K562 (cell line): ENCODE data around the gene CLDN1. TPM values are rescaled to one million over a fixed set of nuclear protein-coding genes. Genes with fewer than 3 reads are reported as not detected.

Experiments used
- ATAC-seq: fragments of 200-7000 bp; cut with Tn5 transposase; 3 replicates; pipeline ENCODE4 v1.9.1; 2020; ENCODE audit warnings: moderate library complexity
- BruUV-seq: library from RNA; stranded (reverse); fragments of 400-500 nt; replicated peaks from 2 replicates; lab custom pipeline; 2021; lab: Mats Ljungman, UMichigan
- CTCF ChIA-PET: fragments of 300-600 bp; formaldehyde crosslinking; extraction: SDS; loops from one replicate; lab custom pipeline; 2021; ENCODE audit warnings: low intra/inter-chr PET ratio; lab: Yijun Ruan, JAX
- POLR2A ChIA-PET: fragments of 300-600, 350-650 bp; sonication (Branson Sonifier 250); formaldehyde crosslinking; extraction: SDS; loops from one replicate; lab custom pipeline; 2021; ENCODE audit warnings: antibody characterized with exemption, inconsistent platforms; lab: Yijun Ruan, JAX
- DNase-seq, 4 experiments: peaks; one replicate each; pipeline versions ENCODE4 v3.0.0 to v3.0.0-alpha.2; 2011 to 2018; ENCODE audit warnings: low spot score in 3 of 4, mixed read lengths in 3 of 4; ENCODE audit errors: extremely low read depth in 1 of 4
- FAIRE-seq: peaks from 2 replicates; lab custom pipeline; 2011; peaks lifted over from hg19 to GRCh38; lab: Jason Lieb, UNC
- H2AFZ ChIP-seq: 2 replicates; pipeline ENCODE4 v1.6.0; 2011; ENCODE audit warnings: low read depth, low read length, control low read depth, inconsistent platforms
- H3K27ac ChIP-seq: fragments of 200-600 bp; 3 replicates; pipeline ENCODE4 v1.8.0; 2011; ENCODE audit warnings: low read depth, mild to moderate bottlenecking, control low read depth, inconsistent platforms, low read length, moderate library complexity, mixed read lengths; ENCODE audit errors: extremely low read depth
- H3K27me3 ChIP-seq, 2 experiments: fragments of 300-600 bp in 1 of 2; 2 replicates in 1 of 2; 3 replicates in 1 of 2; pipeline versions ENCODE4 v1.6.0 to v1.8.0; 2011; ENCODE audit warnings: inconsistent platforms in 2 of 2, low read length in 2 of 2, mild to moderate bottlenecking in 1 of 2, mixed read lengths in 1 of 2, moderate library complexity in 1 of 2; ENCODE audit not compliant: control insufficient read depth in 2 of 2, insufficient read depth in 2 of 2
- H3K36me3 ChIP-seq: fragments of 300-600 bp; 3 replicates; pipeline ENCODE4 v1.8.0; 2011; ENCODE audit warnings: mild to moderate bottlenecking, low read length, inconsistent platforms; ENCODE audit not compliant: control insufficient read depth, insufficient read depth
- H3K4me1 ChIP-seq, 2 experiments: fragments of 200-600 bp in 1 of 2; replicated peaks in 1 of 2; 2 replicates in 1 of 2; 3 replicates in 1 of 2; pipeline versions ENCODE4 v1.5.1 to v1.8.0; 2011; ENCODE audit warnings: inconsistent platforms in 2 of 2, low read length in 2 of 2, mild to moderate bottlenecking in 1 of 2, mixed read lengths in 1 of 2, moderate library complexity in 1 of 2; ENCODE audit not compliant: control insufficient read depth in 2 of 2, insufficient read depth in 2 of 2
- H3K4me2 ChIP-seq: 2 replicates; pipeline ENCODE4 v1.6.1; 2011; ENCODE audit warnings: low read length, control low read depth, inconsistent platforms, mixed read lengths; ENCODE audit not compliant: insufficient read depth
- H3K4me3 ChIP-seq: fragments of 200-600 bp; sonication (generic), shearing (Covaris generic); 2 replicates; pipeline ENCODE4 v1.5.1; 2016; ENCODE audit warnings: control low read depth, inconsistent platforms
- H3K79me2 ChIP-seq: fragments of 200-600 bp; 3 replicates; pipeline ENCODE4 v1.8.0; 2011; ENCODE audit warnings: low read length, inconsistent platforms; ENCODE audit not compliant: control insufficient read depth, insufficient read depth
- H3K9ac ChIP-seq, 2 experiments: 2 replicates each; pipeline versions ENCODE4 v1.6.0 to v1.6.1; 2011; ENCODE audit warnings: low read depth in 2 of 2, low read length in 2 of 2, control low read depth in 1 of 2, inconsistent platforms in 1 of 2, mild to moderate bottlenecking in 1 of 2, mixed read lengths in 1 of 2; ENCODE audit not compliant: insufficient read depth in 1 of 2
- H3K9me1 ChIP-seq: one replicate; pipeline ENCODE4 v1.6.0; 2011; ENCODE audit warnings: inconsistent platforms, mild to moderate bottlenecking, low read length, moderate library complexity; ENCODE audit not compliant: control insufficient read depth, insufficient read depth
- H3K9me3 ChIP-seq: replicated peaks from 2 replicates; pipeline ENCODE4 v1.5.1; 2011; ENCODE audit warnings: low read depth, low read length, inconsistent platforms; ENCODE audit not compliant: control insufficient read depth, insufficient read depth
- H4K20me1 ChIP-seq: replicated peaks from 2 replicates; pipeline ENCODE4 v1.6.1; 2011; ENCODE audit warnings: low read length, inconsistent platforms, mixed read lengths; ENCODE audit not compliant: control insufficient read depth, insufficient read depth
- CGGBP1 ChIP-seq: fragments of 250-450 bp; sonication (Bioruptor Pico); IDR thresholded peaks from 2 replicates; pipeline ENCODE4 v1.9.0; 2021; ENCODE audit warnings: mild to moderate bottlenecking
- ILK ChIP-seq: fragments of 450-650 bp; IDR thresholded peaks from 2 replicates; pipeline ENCODE4 v1.6.1; 2016; ENCODE audit warnings: missing genetic modification characterization, low read depth, mild to moderate bottlenecking, missing compliant biosample characterization, moderate library complexity, borderline replicate concordance
- MLLT1 ChIP-seq, 2 experiments: fragments of 450-650 bp; IDR thresholded peaks; 2 replicates each; pipeline ENCODE4 v1.6.1; 2016
- PRPF4 ChIP-seq: fragments of 200-400 bp; formaldehyde crosslinking; IDR thresholded peaks from one replicate; pipeline ENCODE4 v1.6.1; 2017; ENCODE audit warnings: low read length, low read depth, mild to moderate bottlenecking; ENCODE audit not compliant: insufficient read depth, poor library complexity, severe bottlenecking
- SREBF1 ChIP-seq: fragments of 150-350 bp; IDR thresholded peaks from 2 replicates; pipeline ENCODE4 v1.6.1; 2014; ENCODE audit warnings: antibody characterized with exemption, low read depth, low read length, borderline replicate concordance
- TBP ChIP-seq: optimal IDR thresholded peaks from 2 replicates; pipeline ENCODE3; 2011; ENCODE audit warnings: low read depth, low read length, improper control_type of control experiment
- TEAD2 ChIP-seq: fragments of 450-650 bp; IDR thresholded peaks from 2 replicates; pipeline ENCODE4 v1.6.1; 2016; ENCODE audit warnings: missing genetic modification characterization, control low read depth, missing compliant biosample characterization
- ZNF124 ChIP-seq: sonication (generic); formaldehyde crosslinking; IDR thresholded peaks from 2 replicates; pipeline ENCODE4 v1.8.1; 2022; ENCODE audit warnings: missing genetic modification reagents
- ZNF263 ChIP-seq: sonication (generic); formaldehyde crosslinking; IDR thresholded peaks from 2 replicates; pipeline ENCODE4 v1.8.0; 2022; ENCODE audit warnings: mild to moderate bottlenecking, missing genetic modification reagents, borderline replicate concordance
- ZNF274 ChIP-seq: IDR thresholded peaks from 2 replicates; pipeline ENCODE4 v1.6.1; 2011; ENCODE audit warnings: low read depth, mild to moderate bottlenecking, low read length, moderate library complexity, borderline replicate concordance
- ZNF3 ChIP-seq: fragments of 250-450 bp; sonication (Bioruptor Pico); IDR thresholded peaks from 2 replicates; pipeline ENCODE4 v1.5.0; 2021; ENCODE audit warnings: mild to moderate bottlenecking, moderate library complexity
- WGBS: fragments of 100-300 bp; shearing (Covaris generic); methylation state at CpG from one replicate; pipeline ENCODE4 v1.1.6; 2016; ENCODE audit warnings: low coverage, mixed read lengths; ENCODE audit not compliant: insufficient coverage; ENCODE audit errors: missing lambda C conversion rate; 5-methylcytosine and 5-hydroxymethylcytosine counted together
- in situ Hi-C: fragments of 300-500 bp; cut with MboI; formaldehyde crosslinking; loops from 4 replicates; pipeline ENCODE4 v1.15.0; 2018; ENCODE audit warnings: inconsistent platforms, mixed read lengths
- intact Hi-C: fragments of 100-400 bp; cut with micrococcal nuclease; formaldehyde crosslinking; loops from 2 replicates; pipeline ENCODE4 v1.14.2; 2022
- polyA plus RNA-seq, 8 experiments: library from polyadenylated mRNA; depleted of rRNA in 4 of 8; stranded (reverse) in 5 of 8; unstranded in 3 of 8; fragments of >200 nt; fragmentation: Nextera tagmentation in 2 of 8; fragmentation: Illumina TruSeq in 1 of 8; extraction: Ambion mirVana in 2 of 8; extraction: Trizol in 1 of 8; gene quantifications; 2 replicates each; pipeline versions ENCODE4 v1.2.1 to v1.2.3, GENCODE V29; 2011 to 2014; ENCODE audit warnings: inconsistent platforms in 1 of 8, missing spikeins in 1 of 8
- total RNA-seq, 7 experiments: library from RNA; depleted of rRNA in 6 of 7; stranded (reverse); fragments of >200 nt in 6 of 7; fragmentation: Illumina TruSeq in 2 of 7; extraction: Trizol in 2 of 7; gene quantifications; 2 replicates each; pipeline versions ENCODE4 v1.2.1 to v1.2.3, GENCODE V29; 2011 to 2021; ENCODE audit warnings: low replicate concordance in 1 of 7
- TF ChIP-seq, protein P1 (sequence below): fragments of 250-450 bp; sonication (Bioruptor Pico); IDR thresholded peaks from 2 replicates; pipeline ENCODE4 v1.4.0; 2020; ENCODE audit warnings: borderline replicate concordance
- TF ChIP-seq, protein P2 (sequence below): sonication (generic); formaldehyde crosslinking; IDR thresholded peaks from 2 replicates; pipeline ENCODE4 v1.8.0; 2022; ENCODE audit warnings: mild to moderate bottlenecking, missing genetic modification reagents

CLDN1 gene
- total and polyA plus RNA-seq, 9 of the 15 experiments (the other 6 are each of a cell fraction or from before 2014, with no cell fraction given): 0.16 TPM; not detected in 8

DNA sequence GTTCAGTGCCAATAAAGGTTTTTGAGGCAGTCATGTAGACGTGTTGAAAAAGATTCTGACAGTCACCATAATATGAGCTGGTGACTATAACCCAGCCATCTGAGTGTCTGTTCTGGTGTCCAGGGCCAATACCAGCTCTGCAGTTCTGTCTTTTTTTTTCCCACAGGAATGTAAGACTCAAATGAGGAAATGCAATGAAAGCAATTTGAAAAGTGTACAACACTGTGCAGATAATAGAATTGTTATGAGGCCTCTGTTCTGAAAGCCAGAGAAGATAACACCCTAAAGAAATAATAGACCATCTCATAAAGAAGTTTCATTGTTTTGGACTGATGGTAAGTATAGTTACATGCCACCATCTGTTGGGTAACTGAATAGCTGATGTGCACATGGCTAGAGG is 57.1 kb downstream of the CLDN1 start:
- FAIRE-seq (no peak), ATAC-seq (no peak), DNase-seq (no peak)
- TF ChIP-seq MLLT1 (IDR thresholded peaks at IDR 0.05): no peak
- H3K27me3 ChIP-seq: no peaks in the 10 kb centered on the region
- CTCF ChIA-PET: no interaction called here
- POLR2A ChIA-PET: no interaction called here
- no peak overlapping the region for H3K27ac ChIP-seq
- H2AFZ ChIP-seq: no peak overlapping the region
- H3K4me2 ChIP-seq: no peak overlapping the region
- H3K9ac ChIP-seq: no peak overlapping the region
- 0% methylated on average over 1 of the region's 1 CpG for WGBS
- no TSS peak for BruUV-seq
- H3K4me3 ChIP-seq: no peak overlapping the region
- H4K20me1 ChIP-seq: no peaks in the 10 kb centered on the region
- no peaks in the 10 kb centered on the region for H3K79me2 ChIP-seq
- no peaks in the 10 kb centered on the region for H3K36me3 ChIP-seq
- in situ Hi-C loops: no loop called here
- H3K9me3 ChIP-seq: no peaks in the 10 kb centered on the region
- H3K9me1 ChIP-seq: no peaks in the 10 kb centered on the region
- intact Hi-C loops: no loop called here
- H3K4me1 ChIP-seq: no peaks in the 10 kb centered on the region

DNA sequence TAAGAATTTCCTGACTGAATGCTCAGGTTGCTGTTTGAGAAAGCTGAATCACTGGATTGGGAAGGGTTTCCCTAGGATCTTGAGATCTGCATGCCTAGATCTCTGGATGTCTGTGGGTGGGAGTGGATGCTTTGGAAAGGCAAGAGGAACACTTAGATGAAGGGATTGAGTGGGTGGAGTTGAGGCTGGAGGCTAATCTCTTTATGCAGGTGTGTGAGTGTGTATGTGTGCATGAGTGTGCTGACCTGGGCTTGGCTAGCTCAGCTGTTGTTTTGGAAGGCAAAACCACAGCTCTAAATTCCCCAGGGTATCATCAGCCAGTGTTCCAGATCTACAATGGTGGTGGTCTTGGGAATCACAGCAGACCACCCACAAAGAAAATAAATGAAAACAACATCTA is 60.5 kb downstream of the CLDN1 start:
- no peak for DNase-seq
- intact Hi-C loops: no loop called here
- Histone ChIP-seq H3K4me2 (no peak overlapping the region), H3K4me1 (no peaks in the 10 kb centered on the region), H3K9me1 (no peaks in the 10 kb centered on the region), H3K27me3 (no peaks in the 10 kb centered on the region), H3K9ac (no peak overlapping the region), H2AFZ (no peak overlapping the region), H3K79me2 (no peaks in the 10 kb centered on the region), H3K4me3 (no peak overlapping the region), H3K36me3 (no peaks in the 10 kb centered on the region), H3K9me3 (no peaks in the 10 kb centered on the region), H4K20me1 (no peaks in the 10 kb centered on the region), H3K27ac (no peak overlapping the region)
- no peak for ATAC-seq
- FAIRE-seq: no peak
- POLR2A ChIA-PET: no interaction called here
- no TSS peak for BruUV-seq
- CTCF ChIA-PET: no interaction called here
- in situ Hi-C loops: no loop called here
- TF ChIP-seq TBP (no peak), ZNF263 (no peak), PRPF4 (no peak), TEAD2 (tag) (no peak), ILK (tag) (no peak), CGGBP1 (CRISPR knock-in tag) (no peak), ZNF274 (no peak), ZNF124 (CRISPR knock-in tag) (no peak), ZNF3 (CRISPR knock-in tag) (no peak), SREBF1 (no peak)
- TF ChIP-seq, protein P1, sequence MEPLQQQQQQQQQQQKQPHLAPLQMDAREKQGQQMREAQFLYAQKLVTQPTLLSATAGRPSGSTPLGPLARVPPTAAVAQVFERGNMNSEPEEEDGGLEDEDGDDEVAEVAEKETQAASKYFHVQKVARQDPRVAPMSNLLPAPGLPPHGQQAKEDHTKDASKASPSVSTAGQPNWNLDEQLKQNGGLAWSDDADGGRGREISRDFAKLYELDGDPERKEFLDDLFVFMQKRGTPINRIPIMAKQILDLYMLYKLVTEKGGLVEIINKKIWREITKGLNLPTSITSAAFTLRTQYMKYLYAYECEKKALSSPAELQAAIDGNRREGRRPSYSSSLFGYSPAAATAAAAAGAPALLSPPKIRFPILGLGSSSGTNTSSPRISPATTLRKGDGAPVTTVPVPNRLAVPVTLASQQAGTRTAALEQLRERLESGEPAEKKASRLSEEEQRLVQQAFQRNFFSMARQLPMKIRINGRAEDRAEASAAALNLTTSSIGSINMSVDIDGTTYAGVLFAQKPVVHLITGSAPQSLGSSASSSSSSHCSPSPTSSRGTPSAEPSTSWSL (CRISPR knock-in tag): no peak
- TF ChIP-seq, protein P2, sequence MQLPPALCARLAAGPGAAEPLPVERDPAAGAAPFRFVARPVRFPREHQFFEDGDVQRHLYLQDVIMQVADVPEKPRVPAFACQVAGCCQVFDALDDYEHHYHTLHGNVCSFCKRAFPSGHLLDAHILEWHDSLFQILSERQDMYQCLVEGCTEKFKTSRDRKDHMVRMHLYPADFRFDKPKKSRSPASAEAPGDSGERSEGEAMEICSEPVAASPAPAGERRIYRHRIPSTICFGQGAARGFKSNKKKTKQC (CRISPR knock-in tag): no peak
